H7 (cell line): ENCODE data around the gene EHD1. TPM values are rescaled to one million over a fixed set of nuclear protein-coding genes. Genes with fewer than 3 reads are reported as not detected.

Source experiments
- DNase-seq: peaks from one replicate; pipeline ENCODE4 v3.0.0; 2012
- H3K27me3 ChIP-seq: 2 replicates; pipeline ENCODE4 v1.6.0; 2011; ENCODE audit warnings: mild to moderate bottlenecking, low read length; ENCODE audit not compliant: control insufficient read depth, insufficient read depth
- H3K36me3 ChIP-seq: replicated peaks from 2 replicates; pipeline ENCODE4 v1.5.1; 2011; ENCODE audit warnings: low read length; ENCODE audit not compliant: control insufficient read depth, insufficient read depth
- H3K4me3 ChIP-seq: 2 replicates; pipeline ENCODE4 v1.5.1; 2011; ENCODE audit warnings: low read depth, mild to moderate bottlenecking, control low read depth, low read length, moderate library complexity; ENCODE audit not compliant: insufficient read depth
- total RNA-seq: library from RNA; depleted of rRNA; stranded (reverse); fragments of >200 nt; shearing (Covaris generic); gene quantifications from 2 replicates; pipeline ENCODE4 v1.2.3, GENCODE V29; 2014

Gene EHD1
- total RNA-seq, 1 experiment from 2014 or later = 30.2 TPM

- peaks cover 7% of the 10 kb centered on the region for H3K36me3 ChIP-seq
- DNase-seq = peak; percentile 33
- H3K27me3 ChIP-seq = no peaks in the 10 kb centered on the region
- H3K4me3 ChIP-seq = no peak overlapping the region
These were observed 22.4 kb upstream of the EHD1 start for GRCh38 chr11:64900774-64901173.

DNA sequence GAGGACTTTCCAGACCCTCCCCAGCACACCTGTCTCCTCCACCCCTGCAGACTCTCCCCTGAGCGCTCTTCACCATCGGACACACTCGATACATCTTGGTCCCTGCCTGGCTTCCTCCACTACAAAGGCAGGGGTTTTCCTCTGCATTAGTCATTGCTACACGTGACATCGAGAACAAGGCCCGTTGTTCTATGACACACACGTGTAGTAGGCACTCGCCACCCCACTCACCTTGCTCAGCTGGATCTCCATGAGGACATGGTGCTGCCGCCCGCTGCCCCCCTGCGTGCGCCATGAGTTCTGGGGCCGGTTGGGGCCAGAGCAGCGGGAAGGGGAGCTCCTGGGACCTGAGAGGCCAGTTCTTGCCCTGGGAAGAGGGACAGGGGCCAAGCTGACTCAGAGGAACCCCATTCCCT is 21.9 kb upstream of the EHD1 start:
- Histone ChIP-seq H3K27me3 (no peaks in the 10 kb centered on the region), H3K4me3 (no peak overlapping the region), H3K36me3 (peaks cover 7% of the 10 kb centered on the region)
- DNase-seq = peak; percentile 51

DNA sequence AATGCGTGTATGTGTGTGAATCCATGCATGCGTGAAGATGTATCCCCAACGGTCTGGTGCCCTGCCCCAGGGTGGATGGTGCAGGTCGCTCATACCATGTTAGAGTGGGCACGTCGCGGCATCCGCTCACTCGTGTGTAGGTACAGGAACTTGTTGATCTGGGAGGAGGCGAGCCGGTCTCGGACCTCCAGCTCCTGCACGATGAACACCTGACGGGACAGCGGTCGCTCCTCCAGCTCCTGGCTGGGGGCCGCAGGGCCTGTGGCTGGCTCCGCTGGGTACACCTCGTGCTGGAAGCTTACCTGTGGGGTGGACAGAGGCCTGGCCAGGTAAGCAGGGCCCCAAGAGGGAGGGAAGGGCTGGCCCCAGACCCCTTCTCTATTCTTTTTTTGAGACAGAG is 20.1 kb upstream of the EHD1 start:
- Histone ChIP-seq H3K27me3 (no peaks in the 10 kb centered on the region), H3K36me3 (peaks cover 7% of the 10 kb centered on the region), H3K4me3 (no peak overlapping the region)
- DNase-seq = peak; percentile 34

DNA sequence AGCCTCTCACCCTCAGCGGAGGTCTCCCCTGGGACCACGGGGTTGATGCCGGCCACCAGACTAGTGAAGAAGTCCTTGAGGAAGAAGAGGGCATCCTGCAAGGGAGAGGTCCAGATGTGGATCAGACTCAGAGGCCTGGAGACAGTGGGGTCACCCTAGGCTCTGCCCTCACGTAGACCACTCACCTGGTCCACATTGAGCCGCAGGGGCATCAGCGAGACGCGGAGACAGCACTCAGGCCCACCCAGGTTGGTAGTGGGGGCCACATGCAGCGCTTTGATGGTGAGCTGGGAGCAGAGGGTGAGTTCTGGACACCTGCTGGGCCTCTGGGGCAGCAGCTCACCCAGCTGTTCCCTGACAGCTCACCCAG is 19.6 kb upstream of the EHD1 start:
- H3K27me3 ChIP-seq = no peaks in the 10 kb centered on the region
- H3K36me3 ChIP-seq = peaks cover 7% of the 10 kb centered on the region
- DNase-seq = peak; percentile 39
- no peak overlapping the region for H3K4me3 ChIP-seq

DNA sequence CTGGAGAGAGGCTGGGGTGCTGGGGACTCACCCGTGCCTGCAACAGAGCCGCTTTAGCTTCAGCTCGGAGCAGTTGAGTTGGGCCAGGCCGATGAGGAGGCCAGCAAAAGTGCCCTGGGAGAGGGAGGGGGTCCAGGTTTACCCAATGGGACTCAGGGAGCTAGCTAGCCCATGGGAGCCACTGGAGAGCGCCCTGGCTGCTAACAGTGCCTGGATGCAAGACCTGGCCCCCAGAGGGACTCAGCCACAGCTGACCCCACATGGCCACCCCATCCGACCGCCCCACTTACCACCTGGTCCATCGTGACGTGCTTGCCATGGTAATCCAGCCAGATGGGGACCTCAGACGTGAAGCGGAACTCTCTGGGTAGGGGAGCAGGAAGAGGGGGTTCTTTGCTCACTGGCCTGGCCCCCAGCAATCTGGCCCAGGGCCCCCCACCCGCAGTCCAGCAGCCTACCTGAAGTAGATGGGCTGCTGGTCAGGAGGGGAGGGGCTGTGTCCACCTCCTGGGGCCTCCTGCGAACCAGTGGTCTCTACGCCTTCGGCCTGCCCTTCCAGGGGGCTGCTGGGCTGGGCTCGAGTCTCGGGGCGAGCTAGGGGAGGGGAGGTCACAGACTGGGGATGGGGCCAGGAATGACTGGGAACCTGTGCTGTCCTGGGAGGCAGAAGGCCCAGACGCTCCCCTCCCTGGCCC is 19.1 kb upstream of the EHD1 start:
- H3K4me3 ChIP-seq = no peak overlapping the region
- DNase-seq = peak; percentile 36
- peaks cover 7% of the 10 kb centered on the region for H3K36me3 ChIP-seq
- no peaks in the 10 kb centered on the region for H3K27me3 ChIP-seq

DNA sequence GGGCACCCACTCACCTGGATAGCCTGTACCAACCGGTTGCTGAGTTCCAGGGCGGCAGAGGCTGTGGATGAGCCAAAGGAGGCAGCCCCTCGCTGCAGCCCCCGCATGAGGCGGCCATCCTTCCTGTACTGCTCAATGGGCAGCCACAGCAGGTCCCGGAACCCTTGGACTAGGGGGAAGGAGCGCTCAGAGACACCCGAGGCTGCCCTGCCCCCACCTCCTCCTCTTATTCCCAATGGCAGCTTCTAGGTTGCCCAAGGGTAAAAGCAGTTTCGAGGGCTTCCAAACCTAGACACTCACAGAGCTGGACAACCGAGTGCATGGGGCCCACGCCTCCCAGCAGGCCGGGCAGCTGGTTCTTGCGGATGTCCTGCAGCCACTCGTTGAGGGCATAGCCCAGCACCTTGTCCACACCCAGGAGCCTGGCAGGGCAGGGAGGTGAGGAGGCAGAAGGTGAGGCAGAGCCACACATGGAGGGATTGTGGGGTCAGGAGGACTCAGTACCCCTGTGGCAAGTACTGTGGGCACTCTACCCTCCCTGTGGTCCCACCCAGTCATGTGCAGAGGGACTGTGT is 18.1 kb upstream of the EHD1 start:
- Histone ChIP-seq H3K4me3 (no peak overlapping the region), H3K36me3 (peaks cover 6% of the 10 kb centered on the region), H3K27me3 (no peaks in the 10 kb centered on the region)
- peak; percentile 37 for DNase-seq

GRCh38 chr11:64894812-64895452 is 16.5 kb upstream of the EHD1 start:
- DNase-seq = peak; percentile 65
- Histone ChIP-seq H3K36me3 (peaks cover 3% of the 10 kb centered on the region), H3K4me3 (no peak overlapping the region), H3K27me3 (no peaks in the 10 kb centered on the region)

GRCh38 chr11:64894070-64894811 is 15.8 kb upstream of the EHD1 start:
- Histone ChIP-seq H3K36me3 (peaks cover 3% of the 10 kb centered on the region; the same call in 1 of the 2 replicates), H3K27me3 (no peaks in the 10 kb centered on the region), H3K4me3 (no peak overlapping the region)
- peak; percentile 97 for DNase-seq

DNA sequence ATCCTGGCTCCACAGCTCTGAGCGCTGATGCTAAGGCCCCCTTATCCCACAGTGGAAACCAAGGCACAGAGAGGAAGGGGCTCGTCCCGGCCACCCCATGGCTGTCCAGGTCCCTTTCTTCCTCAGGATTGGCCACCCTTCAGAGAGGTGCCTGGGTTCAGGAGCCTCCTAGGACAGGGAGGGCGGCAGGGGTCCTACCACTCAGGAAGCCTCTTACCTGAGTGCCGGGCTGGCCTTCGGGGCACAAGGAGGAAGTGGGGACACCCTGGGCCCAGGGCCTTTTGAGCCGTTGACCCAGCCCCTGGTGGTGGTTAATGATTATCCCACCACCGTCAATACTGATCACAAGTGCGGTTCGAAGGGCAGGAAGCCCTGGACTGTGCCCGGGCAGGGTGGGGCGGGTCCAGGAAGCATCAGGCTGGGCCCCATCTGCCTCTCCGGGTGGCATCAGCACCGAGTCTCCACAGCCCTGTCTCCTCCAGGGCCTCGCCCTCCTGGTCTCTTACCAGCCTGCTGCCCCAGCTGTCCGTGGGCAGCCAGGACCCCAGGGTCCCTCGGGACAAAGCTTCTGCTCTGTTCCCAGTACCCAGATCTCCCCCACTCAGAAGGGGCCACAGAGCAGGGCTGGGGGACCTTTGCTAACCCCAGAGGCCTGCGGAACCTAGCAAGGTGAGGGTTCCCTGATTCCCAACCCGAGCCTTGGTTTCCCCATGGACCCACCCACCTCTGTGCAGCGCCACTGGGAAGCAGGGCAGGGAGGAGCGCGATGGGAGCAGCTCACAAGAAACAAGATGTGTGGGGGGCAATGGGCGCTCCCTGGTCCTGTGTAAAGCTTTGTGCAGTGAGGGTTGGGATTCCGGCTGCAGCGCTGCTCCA is 15.0 kb upstream of the EHD1 start:
- no peak overlapping the region for H3K4me3 ChIP-seq

GRCh38 chr11:64892838-64893193 is 14.4 kb upstream of the EHD1 start:
- H3K36me3 ChIP-seq = no peaks in the 10 kb centered on the region

More for the DNA sequence above, 15.0 kb upstream of the EHD1 start:
- Histone ChIP-seq H3K36me3 (peaks cover 3% of the 10 kb centered on the region; the same call in 1 of the 2 replicates), H3K27me3 (no peaks in the 10 kb centered on the region)
- DNase-seq = no peak

GRCh38 chr11:64892411-64892831 is 14.0 kb upstream of the EHD1 start:
- Histone ChIP-seq H3K27me3 (no peaks in the 10 kb centered on the region), H3K36me3 (no peaks in the 10 kb centered on the region), H3K4me3 (no peak overlapping the region)
- DNase-seq = no peak

More at GRCh38 chr11:64892838-64893193, 14.4 kb upstream of the EHD1 start:
- H3K4me3 ChIP-seq = no peak overlapping the region
- no peaks in the 10 kb centered on the region for H3K27me3 ChIP-seq
- no peak for DNase-seq

DNA sequence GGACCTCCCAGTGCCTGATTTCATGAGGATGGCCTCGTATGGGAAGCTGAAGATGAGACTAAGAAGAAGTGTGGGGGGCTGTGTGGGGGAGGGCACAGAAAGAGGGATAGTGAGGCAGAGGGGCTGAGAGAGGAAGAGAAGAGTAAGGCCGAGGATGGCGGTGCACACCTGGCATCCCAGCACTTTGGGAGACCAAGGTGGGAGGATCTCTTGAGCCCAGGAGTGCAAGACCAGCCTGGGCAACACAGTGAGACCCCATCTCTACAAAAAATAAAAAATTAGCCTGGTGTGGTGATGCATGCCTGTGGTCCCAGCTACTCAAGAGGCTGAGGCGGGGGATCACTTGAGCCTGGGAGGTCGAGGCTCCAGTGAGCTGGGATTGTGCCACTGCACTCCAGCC is 13.5 kb upstream of the EHD1 start:
- no peak for DNase-seq
- no peaks in the 10 kb centered on the region for H3K36me3 ChIP-seq
- H3K4me3 ChIP-seq = no peak overlapping the region
- no peaks in the 10 kb centered on the region for H3K27me3 ChIP-seq

- no peak for DNase-seq
- H3K27me3 ChIP-seq = no peaks in the 10 kb centered on the region
- H3K4me3 ChIP-seq = no peak overlapping the region
- no peaks in the 10 kb centered on the region for H3K36me3 ChIP-seq
These were observed 12.9 kb upstream of the EHD1 start for GRCh38 chr11:64891215-64891848.
